DMS79 treated with DMSO at 0.1 percent for 48 hours (cell line): ENCODE results near the gene PTGIS.
A peak's percentile ranks its signal among the peaks of the same experiment; 100 is the strongest.

ENCODE experiments used
- DNase-seq: peaks from one replicate; lab custom pipeline; 2025; lab: John Stamatoyannopoulos, UW

PTGIS gene

DNA sequence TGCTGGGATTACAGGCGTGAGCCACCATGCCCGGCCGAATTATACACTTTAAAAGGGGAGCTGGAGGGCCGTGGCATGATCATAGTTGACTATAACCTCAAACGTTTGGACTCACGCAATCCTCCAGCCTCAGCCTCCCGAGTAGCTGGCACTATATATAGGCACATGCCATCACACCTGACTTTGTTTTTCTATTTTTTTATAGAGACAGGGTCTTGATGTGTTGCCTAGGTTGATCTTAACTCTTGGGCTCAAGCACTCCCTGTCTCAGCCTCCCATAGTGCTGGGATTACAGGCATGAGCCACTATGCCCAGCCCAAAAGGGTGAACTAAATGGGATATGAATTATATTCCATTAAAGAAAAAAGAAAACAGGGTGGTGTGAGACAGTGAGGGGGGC, 7.8 kb downstream of the PTGIS start:
- no peak for DNase-seq

- no peak for DNase-seq
Observed at GRCh38 chr20:49559411-49560081, 8.4 kb downstream of the PTGIS start.

DNA sequence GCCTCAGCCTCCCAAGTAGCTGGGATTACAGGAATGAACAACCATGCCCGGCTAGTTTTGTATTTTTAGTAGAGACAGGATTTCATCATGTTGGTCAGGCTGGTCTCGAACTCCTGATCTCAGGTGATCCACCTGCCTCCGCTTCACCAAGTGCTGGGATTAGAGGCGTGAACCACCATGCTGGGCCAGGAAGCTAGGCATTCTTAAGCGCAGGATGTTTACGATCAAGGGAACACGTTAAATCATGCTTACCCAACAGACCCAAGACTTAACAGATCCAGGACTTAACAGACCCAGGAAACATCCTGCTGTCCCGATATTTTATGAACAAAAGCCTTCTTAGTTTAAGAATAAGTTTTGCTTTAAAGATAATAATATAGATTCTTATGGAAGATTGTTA, 9.1 kb downstream of the PTGIS start:
- no peak for DNase-seq

- no peak for DNase-seq
Observed at GRCh38 chr20:49557449-49557848, 10.5 kb downstream of the PTGIS start.

GRCh38 chr20:49556621-49557020, 11.3 kb downstream of the PTGIS start:
- no peak for DNase-seq

DNA sequence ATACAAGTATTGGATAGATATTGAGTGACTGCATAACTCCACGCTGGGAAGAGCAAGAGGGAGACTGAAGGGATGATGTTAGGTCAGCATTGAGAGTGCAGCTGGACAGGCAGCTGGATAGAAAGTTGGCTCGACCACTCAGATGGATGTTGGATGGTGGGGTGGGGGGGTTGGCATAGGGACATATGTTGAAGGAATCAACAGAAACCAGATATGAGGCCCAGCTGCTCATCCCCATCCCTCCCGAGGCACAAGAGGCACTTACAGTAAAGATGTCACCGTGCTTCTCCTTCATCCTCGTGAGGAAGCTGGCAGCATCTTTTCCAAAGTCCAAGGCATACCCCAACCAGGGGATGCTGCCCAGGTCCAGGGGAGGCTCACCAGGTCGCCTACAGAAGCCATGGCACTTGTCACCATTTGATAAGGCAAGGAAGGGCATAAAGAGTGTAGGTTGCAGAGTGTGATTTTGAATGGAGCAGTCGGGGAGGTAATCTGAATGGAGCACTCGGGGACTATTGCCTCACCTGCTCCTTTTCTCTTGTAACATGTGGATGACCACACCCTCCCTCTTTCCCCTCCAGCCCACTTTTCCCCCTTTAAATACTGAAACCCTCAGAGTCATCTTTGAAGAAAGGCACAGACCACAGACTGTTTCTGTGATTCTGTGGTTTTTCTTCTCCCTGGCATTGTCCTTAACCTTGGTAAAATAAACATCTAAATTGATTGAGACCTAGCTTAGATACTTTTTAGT, 18.0 kb downstream of the PTGIS start:
- no peak for DNase-seq

DNA sequence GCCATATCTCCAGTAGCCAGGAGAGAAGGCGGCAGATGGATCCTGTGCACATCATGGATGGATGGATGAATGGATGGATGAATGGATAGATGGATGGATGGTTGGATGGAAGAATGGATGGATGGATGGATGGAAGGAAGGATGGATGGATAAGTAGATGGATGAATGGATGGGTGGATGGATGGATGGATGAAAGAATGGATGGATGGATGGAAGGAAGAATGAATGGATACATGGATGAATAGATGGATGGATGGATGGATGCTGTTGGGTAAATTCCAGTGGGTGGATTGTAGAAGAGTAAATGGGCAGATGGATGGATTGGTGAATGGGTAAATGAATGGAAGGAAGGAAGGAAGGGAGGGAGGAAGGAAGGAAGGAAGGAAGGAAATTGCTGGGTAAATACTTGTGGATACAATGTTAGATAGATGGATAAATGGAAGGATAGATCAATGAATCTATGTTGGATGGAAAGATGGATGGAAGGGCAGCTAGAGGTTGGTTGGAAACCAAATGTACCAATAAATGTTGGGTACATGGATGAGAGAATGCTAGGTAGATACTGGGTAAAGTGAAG, 19.5 kb downstream of the PTGIS start:
- no peak for DNase-seq

- DNase-seq, result no peak
Observed at GRCh38 chr20:49545572-49545971, 22.4 kb downstream of the PTGIS start.

DNA sequence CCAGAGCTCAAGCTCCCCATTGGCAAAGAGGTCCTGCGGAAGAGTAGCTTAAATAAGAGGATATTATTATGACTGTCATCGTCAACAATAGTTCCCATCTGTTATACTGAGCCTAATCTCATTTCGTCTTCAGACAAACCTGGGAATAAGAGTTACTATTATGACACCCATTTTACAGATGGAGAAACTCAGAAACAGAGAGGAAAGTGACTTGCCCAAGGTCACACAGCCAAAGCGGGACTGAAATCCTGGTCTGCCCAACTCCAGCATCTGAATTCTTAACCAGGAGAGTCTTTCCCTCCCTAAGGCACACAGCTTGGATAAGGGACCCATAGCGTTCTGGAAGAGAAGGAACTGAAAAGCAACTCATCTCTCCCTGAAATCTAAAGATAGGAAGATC, 23.4 kb downstream of the PTGIS start:
- no peak for DNase-seq

- DNase-seq, result no peak
Observed at GRCh38 chr20:49543858-49544437, 24.0 kb downstream of the PTGIS start.

DNA sequence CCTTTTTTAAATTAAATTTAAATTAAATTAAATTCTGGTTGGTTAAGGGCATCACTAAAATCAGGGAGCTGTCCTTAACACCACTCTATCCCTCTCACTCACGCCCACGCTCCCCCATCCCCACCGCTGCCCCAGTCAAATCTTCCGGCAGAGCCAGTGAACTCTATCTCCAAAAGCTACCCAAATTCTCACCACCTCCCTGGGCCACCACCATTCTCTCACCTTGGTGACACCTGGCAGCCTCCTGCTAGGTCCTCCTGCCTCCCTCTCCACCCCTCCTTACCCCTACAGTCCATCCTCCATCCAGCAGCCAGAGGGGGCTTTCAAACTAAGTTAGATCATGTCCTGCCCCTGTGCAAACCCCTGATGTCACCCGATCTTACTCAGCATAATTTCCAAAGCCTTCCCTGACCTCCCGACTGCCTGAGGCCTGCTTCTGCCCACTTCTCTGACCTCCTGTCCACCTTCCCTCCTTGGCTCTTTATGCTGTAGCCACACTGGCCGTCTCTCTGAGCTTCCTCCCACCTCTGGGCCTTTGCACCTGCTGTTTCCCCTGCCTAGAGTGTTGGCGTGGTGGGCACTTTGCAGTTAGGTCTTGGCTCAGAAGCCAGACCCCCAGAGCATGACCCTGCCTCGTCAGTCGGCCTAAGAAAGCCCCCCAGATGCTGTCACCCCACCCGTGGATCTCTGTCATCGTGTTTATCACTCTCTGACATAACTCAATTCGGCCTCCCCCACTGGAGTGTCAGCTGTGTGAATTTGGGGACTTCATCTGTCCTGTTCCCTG, 24.7 kb downstream of the PTGIS start:
- no peak for DNase-seq

- no peak for DNase-seq
Observed at GRCh38 chr20:49542514-49542991, 25.4 kb downstream of the PTGIS start.

- peak; percentile 27 for DNase-seq
Observed at GRCh38 chr20:49541733-49542513, 26.0 kb downstream of the PTGIS start.

- no peak for DNase-seq
Observed at GRCh38 chr20:49540687-49541435, 27.1 kb downstream of the PTGIS start.

DNA sequence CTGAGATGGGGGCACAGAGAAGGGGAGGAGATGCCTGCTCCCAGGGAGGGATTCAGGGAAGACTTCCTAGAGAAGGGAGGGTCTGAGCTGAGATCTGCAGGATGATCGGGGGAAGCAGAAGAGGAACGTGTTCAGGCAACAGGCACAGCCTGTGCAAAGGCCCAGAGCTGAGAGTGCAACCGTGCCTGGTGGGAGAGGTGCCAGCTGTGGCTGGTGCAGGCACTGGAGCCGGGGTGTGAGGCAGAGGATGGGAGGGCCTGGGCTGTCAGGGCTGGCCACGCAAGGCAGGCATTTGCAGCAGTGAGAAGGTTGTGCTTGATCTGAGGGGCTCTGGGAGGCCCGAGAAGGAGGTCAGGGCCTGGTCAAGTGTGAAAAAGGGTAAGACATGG, 27.7 kb downstream of the PTGIS start:
- no peak for DNase-seq

GRCh38 chr20:49539481-49540231, 28.3 kb downstream of the PTGIS start:
- no peak for DNase-seq

GRCh38 chr20:49538950-49539349, 29.0 kb downstream of the PTGIS start:
- no peak for DNase-seq

GRCh38 chr20:49534255-49534712, 33.7 kb downstream of the PTGIS start:
- peak; percentile 23 for DNase-seq

GRCh38 chr20:49532285-49532946, 35.5 kb downstream of the PTGIS start:
- no peak for DNase-seq
